HepG2 (cell line): ENCODE data around the gene SPN. TPM values are rescaled to one million over a fixed set of nuclear protein-coding genes. Genes with fewer than 3 reads are reported as not detected.

Source experiments
- CAMTA2 ChIP-seq: sonication (generic); formaldehyde crosslinking; IDR thresholded peaks from 2 replicates; pipeline ENCODE4 v1.4.0; 2020; ENCODE audit warnings: mild to moderate bottlenecking, missing genetic modification reagents, borderline replicate concordance
- EED ChIP-seq: sonication (generic); formaldehyde crosslinking; IDR thresholded peaks from 2 replicates; pipeline ENCODE4 v1.5.0; 2020; ENCODE audit warnings: mild to moderate bottlenecking, missing genetic modification reagents
- ESRRA ChIP-seq: sonication (generic); formaldehyde crosslinking; IDR thresholded peaks from 2 replicates; pipeline ENCODE4 v1.5.1; 2020; ENCODE audit warnings: mild to moderate bottlenecking, low read depth, missing genetic modification reagents
- FOXP4 ChIP-seq: sonication (generic); formaldehyde crosslinking; IDR thresholded peaks from 2 replicates; pipeline ENCODE4 v1.4.0; 2020; ENCODE audit warnings: missing genetic modification reagents
- GABPA ChIP-seq, 2 experiments: IDR thresholded peaks; 2 replicates each; pipeline ENCODE4 v1.6.1; 2011 to 2016; ENCODE audit warnings: low read depth in 2 of 2, low read length in 1 of 2, missing biosample characterization in 1 of 2, missing genetic modification characterization in 1 of 2
- IRX3 ChIP-seq: sonication (generic); formaldehyde crosslinking; IDR thresholded peaks from 2 replicates; pipeline ENCODE4 v1.8.1; 2023; ENCODE audit warnings: mild to moderate bottlenecking, low read depth, missing genetic modification reagents, borderline replicate concordance
- POLR2AphosphoS2 ChIP-seq: IDR thresholded peaks from 2 replicates; pipeline ENCODE4 v1.6.1; 2011; ENCODE audit warnings: low read depth, low read length, improper control_type of control experiment
- SAFB2 ChIP-seq: sonication (generic); formaldehyde crosslinking; IDR thresholded peaks from 2 replicates; pipeline ENCODE4 v1.5.1; 2020; ENCODE audit warnings: missing genetic modification reagents, low read depth, mild to moderate bottlenecking, borderline replicate concordance
- SMARCC2 ChIP-seq: fragments of 450-650 bp; IDR thresholded peaks from 2 replicates; pipeline ENCODE4 v1.6.1; 2017; ENCODE audit warnings: antibody characterized with exemption, mild to moderate bottlenecking
- TEAD2 ChIP-seq: sonication (generic); formaldehyde crosslinking; IDR thresholded peaks from 2 replicates; pipeline ENCODE4 v1.9.0; 2021; ENCODE audit warnings: missing genetic modification reagents
- TSC22D2 ChIP-seq: sonication (generic); formaldehyde crosslinking; IDR thresholded peaks from 2 replicates; pipeline ENCODE4 v1.5.1; 2020; ENCODE audit warnings: missing genetic modification reagents, mild to moderate bottlenecking, borderline replicate concordance
- WIZ ChIP-seq: sonication (generic); formaldehyde crosslinking; IDR thresholded peaks from 2 replicates; pipeline ENCODE4 v1.5.1; 2020; ENCODE audit warnings: mild to moderate bottlenecking, missing genetic modification reagents
- ZBTB10 ChIP-seq: sonication (generic); formaldehyde crosslinking; IDR thresholded peaks from 2 replicates; pipeline ENCODE4 v1.4.0; 2020; ENCODE audit warnings: missing genetic modification reagents, borderline replicate concordance
- ZMAT3 ChIP-seq: sonication (generic); formaldehyde crosslinking; conservative IDR thresholded peaks from 2 replicates; pipeline ENCODE4 v1.7.0; 2021; ENCODE audit warnings: missing genetic modification reagents
- ZNF350 ChIP-seq: sonication (generic); formaldehyde crosslinking; IDR thresholded peaks from 2 replicates; pipeline ENCODE4 v1.4.0; 2020; ENCODE audit warnings: mild to moderate bottlenecking, low read depth, missing genetic modification reagents, borderline replicate concordance
- ZNF619 ChIP-seq: sonication (generic); formaldehyde crosslinking; IDR thresholded peaks from 2 replicates; pipeline ENCODE4 v1.4.0; 2020; ENCODE audit warnings: mild to moderate bottlenecking, missing genetic modification reagents
- ZNF720 ChIP-seq: sonication (generic); formaldehyde crosslinking; IDR thresholded peaks from 2 replicates; pipeline ENCODE4 v1.4.0; 2020; ENCODE audit warnings: missing genetic modification reagents
- polyA plus RNA-seq, 8 experiments: library from polyadenylated mRNA; depleted of rRNA in 3 of 8; stranded (reverse) in 7 of 8; unstranded in 1 of 8; fragments of >200 nt; fragmentation: Illumina TruSeq in 4 of 8; extraction: Trizol in 4 of 8; gene quantifications; 2 replicates each; pipeline versions ENCODE4 v1.2.1 to v1.2.3, GENCODE V29; 2011 to 2016; ENCODE audit warnings: low read depth in 4 of 8, missing spikeins in 1 of 8, mixed read lengths in 1 of 8; ENCODE audit not compliant: insufficient read depth in 1 of 8
- total RNA-seq, 5 experiments: library from RNA; depleted of rRNA; stranded (reverse); fragments of >200 nt; fragmentation: Illumina TruSeq; extraction: Trizol; gene quantifications; 2 replicates each; pipeline ENCODE4 v1.2.3, GENCODE V29; 2016; ENCODE audit warnings: low read depth in 1 of 5
- TF ChIP-seq, protein P1 (sequence below): sonication (generic); formaldehyde crosslinking; conservative IDR thresholded peaks from 2 replicates; pipeline ENCODE4 v1.4.0; 2020; ENCODE audit warnings: missing genetic modification reagents
- TF ChIP-seq, protein P2 (sequence below): sonication (generic); formaldehyde crosslinking; IDR thresholded peaks from 2 replicates; pipeline ENCODE4 v1.5.0; 2020; ENCODE audit warnings: mild to moderate bottlenecking, missing genetic modification reagents, moderate library complexity

SPN gene
- total and polyA plus RNA-seq, 2 of the 13 experiments (the other 11 are each of a cell fraction or from before 2014, with no cell fraction given): 0.22 to 1.6 TPM

GRCh38 chr16:29678691-29679267 is 15.7 kb downstream of the SPN start, which contains the start of gene QPRT (continued):
- TF ChIP-seq, protein P1, sequence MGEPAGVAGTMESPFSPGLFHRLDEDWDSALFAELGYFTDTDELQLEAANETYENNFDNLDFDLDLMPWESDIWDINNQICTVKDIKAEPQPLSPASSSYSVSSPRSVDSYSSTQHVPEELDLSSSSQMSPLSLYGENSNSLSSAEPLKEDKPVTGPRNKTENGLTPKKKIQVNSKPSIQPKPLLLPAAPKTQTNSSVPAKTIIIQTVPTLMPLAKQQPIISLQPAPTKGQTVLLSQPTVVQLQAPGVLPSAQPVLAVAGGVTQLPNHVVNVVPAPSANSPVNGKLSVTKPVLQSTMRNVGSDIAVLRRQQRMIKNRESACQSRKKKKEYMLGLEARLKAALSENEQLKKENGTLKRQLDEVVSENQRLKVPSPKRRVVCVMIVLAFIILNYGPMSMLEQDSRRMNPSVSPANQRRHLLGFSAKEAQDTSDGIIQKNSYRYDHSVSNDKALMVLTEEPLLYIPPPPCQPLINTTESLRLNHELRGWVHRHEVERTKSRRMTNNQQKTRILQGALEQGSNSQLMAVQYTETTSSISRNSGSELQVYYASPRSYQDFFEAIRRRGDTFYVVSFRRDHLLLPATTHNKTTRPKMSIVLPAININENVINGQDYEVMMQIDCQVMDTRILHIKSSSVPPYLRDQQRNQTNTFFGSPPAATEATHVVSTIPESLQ (CRISPR knock-in tag): no peak
- TF ChIP-seq TSC22D2 (CRISPR knock-in tag): no peak
- no peak for TF ChIP-seq ZNF720
- no peak; the same call in 1 of the 2 replicates for TF ChIP-seq IRX3 (CRISPR knock-in tag)
- TF ChIP-seq WIZ (CRISPR knock-in tag): no peak
- no peak for TF ChIP-seq CAMTA2 (CRISPR knock-in tag)
- no peak for TF ChIP-seq SMARCC2
- no peak for TF ChIP-seq POLR2AphosphoS2
- no peak for TF ChIP-seq SAFB2
- no peak for TF ChIP-seq FOXP4 (CRISPR knock-in tag)
- TF ChIP-seq GABPA (IDR thresholded peaks at IDR 0.05; ENCODE audit: low read depth, low read length): no peak
- no peak for TF ChIP-seq GABPA (CRISPR knock-in tag; IDR thresholded peaks at IDR 0.05; ENCODE audit: low read depth)
- no peak for TF ChIP-seq EED
- TF ChIP-seq ZNF619: no peak
- TF ChIP-seq, protein P2, sequence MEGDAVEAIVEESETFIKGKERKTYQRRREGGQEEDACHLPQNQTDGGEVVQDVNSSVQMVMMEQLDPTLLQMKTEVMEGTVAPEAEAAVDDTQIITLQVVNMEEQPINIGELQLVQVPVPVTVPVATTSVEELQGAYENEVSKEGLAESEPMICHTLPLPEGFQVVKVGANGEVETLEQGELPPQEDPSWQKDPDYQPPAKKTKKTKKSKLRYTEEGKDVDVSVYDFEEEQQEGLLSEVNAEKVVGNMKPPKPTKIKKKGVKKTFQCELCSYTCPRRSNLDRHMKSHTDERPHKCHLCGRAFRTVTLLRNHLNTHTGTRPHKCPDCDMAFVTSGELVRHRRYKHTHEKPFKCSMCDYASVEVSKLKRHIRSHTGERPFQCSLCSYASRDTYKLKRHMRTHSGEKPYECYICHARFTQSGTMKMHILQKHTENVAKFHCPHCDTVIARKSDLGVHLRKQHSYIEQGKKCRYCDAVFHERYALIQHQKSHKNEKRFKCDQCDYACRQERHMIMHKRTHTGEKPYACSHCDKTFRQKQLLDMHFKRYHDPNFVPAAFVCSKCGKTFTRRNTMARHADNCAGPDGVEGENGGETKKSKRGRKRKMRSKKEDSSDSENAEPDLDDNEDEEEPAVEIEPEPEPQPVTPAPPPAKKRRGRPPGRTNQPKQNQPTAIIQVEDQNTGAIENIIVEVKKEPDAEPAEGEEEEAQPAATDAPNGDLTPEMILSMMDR (CRISPR knock-in tag): no peak
- no peak for TF ChIP-seq ZBTB10 (CRISPR knock-in tag)
- TF ChIP-seq ZNF350 (CRISPR knock-in tag): no peak; the same call in 1 of the 2 replicates
- TF ChIP-seq ESRRA (CRISPR knock-in tag): no peak
- TF ChIP-seq TEAD2 (CRISPR knock-in tag): no peak
- no peak for TF ChIP-seq ZMAT3 (CRISPR knock-in tag)
